ENCODE data around the gene TAS2R40. TPM values are rescaled to one million over a fixed set of nuclear protein-coding genes. Genes with fewer than 3 reads are reported as not detected.

TAS2R40 gene
- total RNA-seq, 2 donors from 2014 or later = not detected

GRCh38 chr7:143217806-143218205 is 4.0 kb upstream of the TAS2R40 start:
- Histone ChIP-seq H3K27ac (ENCODE audit: low read depth, low read length) (no peak overlapping the region), H3K27me3 (ENCODE audit: control insufficient read depth, insufficient read depth, low read length, poor library complexity, severe bottlenecking) (peaks cover 9% of the 10 kb centered on the region), H3K4me1 (ENCODE audit: control insufficient read depth, insufficient read depth, low read length) (no peaks in the 10 kb centered on the region), H3K9ac (ENCODE audit: extremely low read depth, low read length, poor library complexity, severe bottlenecking) (no peak overlapping the region), H3K4me3 (ENCODE audit: low read length) (no peak overlapping the region), H3K36me3 (ENCODE audit: control insufficient read depth, insufficient read depth, low read length) (no peaks in the 10 kb centered on the region), H3K9me3 (ENCODE audit: control insufficient read depth, low read length) (peaks cover 5% of the 10 kb centered on the region)
- TF ChIP-seq, protein P1, sequence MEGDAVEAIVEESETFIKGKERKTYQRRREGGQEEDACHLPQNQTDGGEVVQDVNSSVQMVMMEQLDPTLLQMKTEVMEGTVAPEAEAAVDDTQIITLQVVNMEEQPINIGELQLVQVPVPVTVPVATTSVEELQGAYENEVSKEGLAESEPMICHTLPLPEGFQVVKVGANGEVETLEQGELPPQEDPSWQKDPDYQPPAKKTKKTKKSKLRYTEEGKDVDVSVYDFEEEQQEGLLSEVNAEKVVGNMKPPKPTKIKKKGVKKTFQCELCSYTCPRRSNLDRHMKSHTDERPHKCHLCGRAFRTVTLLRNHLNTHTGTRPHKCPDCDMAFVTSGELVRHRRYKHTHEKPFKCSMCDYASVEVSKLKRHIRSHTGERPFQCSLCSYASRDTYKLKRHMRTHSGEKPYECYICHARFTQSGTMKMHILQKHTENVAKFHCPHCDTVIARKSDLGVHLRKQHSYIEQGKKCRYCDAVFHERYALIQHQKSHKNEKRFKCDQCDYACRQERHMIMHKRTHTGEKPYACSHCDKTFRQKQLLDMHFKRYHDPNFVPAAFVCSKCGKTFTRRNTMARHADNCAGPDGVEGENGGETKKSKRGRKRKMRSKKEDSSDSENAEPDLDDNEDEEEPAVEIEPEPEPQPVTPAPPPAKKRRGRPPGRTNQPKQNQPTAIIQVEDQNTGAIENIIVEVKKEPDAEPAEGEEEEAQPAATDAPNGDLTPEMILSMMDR (conservative IDR thresholded peaks at IDR 0.05) = no peak
- H3K4me3 Mint-ChIP-seq = no peak overlapping the region
- no peak overlapping the region for H3K27ac Mint-ChIP-seq
- peaks cover 10% of the 10 kb centered on the region for H3K9me3 Mint-ChIP-seq
- DNase-seq = peak; percentile 27
- H3K27me3 Mint-ChIP-seq (ENCODE audit: insufficient read depth) = peaks cover 18% of the 10 kb centered on the region
- H3K36me3 Mint-ChIP-seq (ENCODE audit: low read depth) = no peaks in the 10 kb centered on the region
- H3K4me1 Mint-ChIP-seq = no peaks in the 10 kb centered on the region
- 95% methylated on average over 2 of the region's 2 CpGs; no CpG with 5 or more reads in 1 of the 2 experiments for WGBS, 2 experiments (ENCODE audit: insufficient coverage in 1 of 2, insufficient read length in 1 of 2)

- DNase-seq = no peak
- WGBS, 2 experiments (ENCODE audit: insufficient coverage in 1 of 2, insufficient read length in 1 of 2) = 95% methylated on average over 2 of the region's 2 CpGs; no CpG with 5 or more reads in 1 of the 2 experiments
- H3K27ac ChIP-seq (ENCODE audit: low read depth, low read length) = no peak overlapping the region
- TF ChIP-seq, protein P1 (conservative IDR thresholded peaks at IDR 0.05) = no peak
- H3K36me3 ChIP-seq (ENCODE audit: control insufficient read depth, insufficient read depth, low read length) = no peaks in the 10 kb centered on the region
- no peaks in the 10 kb centered on the region for H3K36me3 Mint-ChIP-seq (ENCODE audit: low read depth)
- no peaks in the 10 kb centered on the region for H3K9me3 ChIP-seq (ENCODE audit: control insufficient read depth, low read length)
- H3K4me3 ChIP-seq (ENCODE audit: low read length) = no peak overlapping the region
- H3K9ac ChIP-seq (ENCODE audit: extremely low read depth, low read length, poor library complexity, severe bottlenecking) = no peak overlapping the region
- no peaks in the 10 kb centered on the region for H3K4me1 ChIP-seq (ENCODE audit: control insufficient read depth, insufficient read depth, low read length)
- H3K27me3 ChIP-seq (ENCODE audit: control insufficient read depth, insufficient read depth, low read length, poor library complexity, severe bottlenecking) = peaks cover 22% of the 10 kb centered on the region
- no peaks in the 10 kb centered on the region for H3K4me1 Mint-ChIP-seq
- peaks cover 21% of the 10 kb centered on the region for H3K27me3 Mint-ChIP-seq (ENCODE audit: insufficient read depth)
- no peak overlapping the region for H3K4me3 Mint-ChIP-seq
- H3K27ac Mint-ChIP-seq = no peak overlapping the region
- H3K9me3 Mint-ChIP-seq = no peaks in the 10 kb centered on the region
Observed at GRCh38 chr7:143221286-143221685, 551 bp upstream of the TAS2R40 start.

DNA sequence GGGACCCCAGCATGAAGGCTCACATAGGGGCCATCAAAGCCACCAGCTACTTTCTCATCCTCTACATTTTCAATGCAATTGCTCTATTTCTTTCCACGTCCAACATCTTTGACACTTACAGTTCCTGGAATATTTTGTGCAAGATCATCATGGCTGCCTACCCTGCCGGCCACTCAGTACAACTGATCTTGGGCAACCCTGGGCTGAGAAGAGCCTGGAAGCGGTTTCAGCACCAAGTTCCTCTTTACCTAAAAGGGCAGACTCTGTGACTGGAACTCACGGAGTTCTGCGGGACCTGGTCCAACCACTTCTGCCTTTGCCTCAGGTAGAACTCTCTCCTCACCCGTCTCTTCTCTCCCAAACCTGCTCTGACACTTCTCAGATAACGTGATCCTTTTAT is 945 bp downstream of the TAS2R40 start:
- Mint-ChIP-seq H3K4me3 (no peak overlapping the region), H3K27me3 (ENCODE audit: insufficient read depth) (peaks cover 20% of the 10 kb centered on the region), H3K4me1 (no peaks in the 10 kb centered on the region), H3K9me3 (no peaks in the 10 kb centered on the region), H3K27ac (no peak overlapping the region), H3K36me3 (ENCODE audit: low read depth) (no peaks in the 10 kb centered on the region)
- Histone ChIP-seq H3K27ac (ENCODE audit: low read depth, low read length) (no peak overlapping the region), H3K36me3 (ENCODE audit: control insufficient read depth, insufficient read depth, low read length) (no peaks in the 10 kb centered on the region), H3K27me3 (ENCODE audit: control insufficient read depth, insufficient read depth, low read length, poor library complexity, severe bottlenecking) (peaks cover 19% of the 10 kb centered on the region), H3K9ac (ENCODE audit: extremely low read depth, low read length, poor library complexity, severe bottlenecking) (no peak overlapping the region), H3K4me3 (ENCODE audit: low read length) (no peak overlapping the region), H3K4me1 (ENCODE audit: control insufficient read depth, insufficient read depth, low read length) (no peaks in the 10 kb centered on the region), H3K9me3 (ENCODE audit: control insufficient read depth, low read length) (no peaks in the 10 kb centered on the region)
- no peak for DNase-seq
- WGBS, 2 experiments (ENCODE audit: insufficient coverage in 1 of 2, insufficient read length in 1 of 2) = 90 to 92% methylated on average over 6 to 7 of the region's 7 CpGs
- TF ChIP-seq, protein P1 (conservative IDR thresholded peaks at IDR 0.05) = no peak

Data from endodermal cell (in vitro differentiated cells).